IMR-90 (cell line): ENCODE data around the gene RRP15. TPM values are rescaled to one million over a fixed set of nuclear protein-coding genes. Genes with fewer than 3 reads are reported as not detected.

ENCODE experiments used
- ATAC-seq: fragments of 200-7000 bp; cut with Tn5 transposase; 2 replicates; pipeline ENCODE4 v1.9.1; 2020; ENCODE audit warnings: low read depth, mild to moderate bottlenecking, moderate library complexity
- BruUV-seq: library from RNA; stranded (reverse); fragments of 400-500 nt; replicated peaks from 2 replicates; lab custom pipeline; 2021; lab: Mats Ljungman, UMichigan
- CTCF ChIA-PET: fragments of 300-600 bp; formaldehyde crosslinking; extraction: SDS; loops from one replicate; lab custom pipeline; 2021; ENCODE audit warnings: antibody characterized with exemption; lab: Yijun Ruan, JAX
- POLR2A ChIA-PET: fragments of 300-600 bp; sonication (Branson Sonifier 250); formaldehyde crosslinking; loops from one replicate; lab custom pipeline; 2022; ENCODE audit warnings: antibody characterized with exemption; ENCODE audit not compliant: unreplicated experiment; lab: Charles Lee
- DNase-seq: peaks from one replicate; pipeline ENCODE4 v3.0.0; 2013
- H2AFZ ChIP-seq: replicated peaks from 2 replicates; pipeline ENCODE3; 2013; ENCODE audit warnings: low read length, mild to moderate bottlenecking; ENCODE audit not compliant: poor library complexity
- H2AK5ac ChIP-seq: 2 replicates; pipeline ENCODE4 v1.6.1; 2013; ENCODE audit warnings: low read depth, low read length, inconsistent platforms
- H2AK9ac ChIP-seq: replicated peaks from 2 replicates; pipeline ENCODE3; 2013; ENCODE audit warnings: mild to moderate bottlenecking, low read depth, low read length, moderate library complexity; ENCODE audit not compliant: poor library complexity
- H2BK120ac ChIP-seq: 2 replicates; pipeline ENCODE4 v1.6.1; 2013; ENCODE audit warnings: low read depth, low read length, inconsistent platforms
- H2BK15ac ChIP-seq: 3 replicates; pipeline ENCODE4 v1.6.1; 2013; ENCODE audit warnings: low read depth, low read length, inconsistent platforms
- H2BK20ac ChIP-seq: 2 replicates; pipeline ENCODE4 v1.6.1; 2013; ENCODE audit warnings: low read depth, mild to moderate bottlenecking, inconsistent platforms, low read length, moderate library complexity
- H2BK5ac ChIP-seq: 2 replicates; pipeline ENCODE4 v1.6.1; 2013; ENCODE audit warnings: mild to moderate bottlenecking, low read depth, low read length, inconsistent platforms; ENCODE audit not compliant: poor library complexity, severe bottlenecking
- H3K14ac ChIP-seq: replicated peaks from 2 replicates; pipeline ENCODE4 v1.6.1; 2013; ENCODE audit warnings: low read depth, low read length, inconsistent platforms
- H3K18ac ChIP-seq: 2 replicates; pipeline ENCODE4 v1.6.1; 2013; ENCODE audit warnings: low read depth, low read length, control low read depth
- H3K23ac ChIP-seq: 2 replicates; pipeline ENCODE4 v1.6.1; 2013; ENCODE audit warnings: low read depth, low read length, inconsistent platforms
- H3K27ac ChIP-seq: 2 replicates; pipeline ENCODE4 v1.5.1; 2013; ENCODE audit warnings: mild to moderate bottlenecking, control low read depth, low read length; ENCODE audit not compliant: insufficient read depth
- H3K27me3 ChIP-seq: 2 replicates; pipeline ENCODE4 v1.6.1; 2013; ENCODE audit warnings: low read length; ENCODE audit not compliant: control insufficient read depth, insufficient read depth
- H3K36me3 ChIP-seq: 2 replicates; pipeline ENCODE4 v1.6.1; 2013; ENCODE audit warnings: low read length, mixed read lengths; ENCODE audit not compliant: control insufficient read depth, insufficient read depth
- H3K4ac ChIP-seq: 2 replicates; pipeline ENCODE4 v1.6.1; 2013; ENCODE audit warnings: low read depth, low read length, inconsistent platforms
- H3K4me1 ChIP-seq: 2 replicates; pipeline ENCODE4 v1.6.1; 2013; ENCODE audit warnings: low read length, mixed read lengths; ENCODE audit not compliant: control insufficient read depth, insufficient read depth
- H3K4me2 ChIP-seq: 2 replicates; pipeline ENCODE4 v1.6.1; 2013; ENCODE audit warnings: low read depth, mild to moderate bottlenecking, control low read depth, low read length, moderate library complexity
- H3K4me3 ChIP-seq: 2 replicates; pipeline ENCODE4 v1.5.1; 2013; ENCODE audit warnings: low read depth, mild to moderate bottlenecking, control low read depth, low read length, moderate library complexity; ENCODE audit not compliant: insufficient read depth
- H3K56ac ChIP-seq: 2 replicates; pipeline ENCODE4 v1.6.1; 2013; ENCODE audit warnings: low read length, inconsistent platforms; ENCODE audit not compliant: insufficient read depth; ENCODE audit errors: extremely low read depth
- H3K79me1 ChIP-seq, 2 experiments: 2 replicates each; pipeline ENCODE4 v1.6.1; 2013; ENCODE audit warnings: low read length in 2 of 2, inconsistent platforms in 1 of 2, low read depth in 1 of 2
- H3K9ac ChIP-seq: 2 replicates; pipeline ENCODE4 v1.6.1; 2013; ENCODE audit warnings: low read depth, low read length, control low read depth
- H3K9me1 ChIP-seq: 2 replicates; pipeline ENCODE4 v1.6.1; 2013; ENCODE audit warnings: low read length, inconsistent platforms; ENCODE audit not compliant: insufficient read depth
- H3K9me3 ChIP-seq: 2 replicates; pipeline ENCODE4 v1.6.1; 2013; ENCODE audit warnings: low read length; ENCODE audit not compliant: control insufficient read depth, insufficient read depth
- H4K20me1 ChIP-seq: 2 replicates; pipeline ENCODE4 v1.6.1; 2013; ENCODE audit warnings: low read length, inconsistent platforms; ENCODE audit not compliant: insufficient read depth
- H4K5ac ChIP-seq: 2 replicates; pipeline ENCODE4 v1.6.1; 2013; ENCODE audit warnings: mild to moderate bottlenecking, low read depth, low read length, control low read depth
- H4K8ac ChIP-seq, 2 experiments: 2 replicates each; pipeline ENCODE4 v1.6.1; 2013; ENCODE audit warnings: low read depth in 2 of 2, low read length in 2 of 2, control low read depth in 1 of 2, inconsistent platforms in 1 of 2
- H4K91ac ChIP-seq: 2 replicates; pipeline ENCODE4 v1.6.1; 2013; ENCODE audit warnings: low read depth, low read length, inconsistent platforms; ENCODE audit not compliant: insufficient read depth
- BHLHE40 ChIP-seq: fragments of 150-350 bp; IDR thresholded peaks from 2 replicates; pipeline ENCODE4 v1.6.1; 2016; ENCODE audit warnings: mild to moderate bottlenecking, low read depth, low read length
- CEBPB ChIP-seq: IDR thresholded peaks from 2 replicates; pipeline ENCODE4 v1.6.1; 2012; ENCODE audit warnings: low read depth, low read length, improper control_type of control experiment
- CHD1 ChIP-seq: IDR thresholded peaks from 2 replicates; pipeline ENCODE4 v1.6.1; 2012; ENCODE audit warnings: low read depth, low read length, improper control_type of control experiment
- CTCF ChIP-seq: conservative IDR thresholded peaks from 2 replicates; pipeline ENCODE4 v1.5.1; 2012; ENCODE audit warnings: mild to moderate bottlenecking, low read depth, low read length, improper control_type of control experiment
- FOS ChIP-seq: fragments of 150-350 bp; IDR thresholded peaks from 2 replicates; pipeline ENCODE4 v1.6.1; 2016; ENCODE audit warnings: low read depth, low read length
- MAZ ChIP-seq: IDR thresholded peaks from 2 replicates; pipeline ENCODE4 v1.6.1; 2012; ENCODE audit warnings: low read depth, mild to moderate bottlenecking, low read length, improper control_type of control experiment, moderate library complexity, borderline replicate concordance
- MXI1 ChIP-seq: IDR thresholded peaks from 2 replicates; pipeline ENCODE4 v1.6.1; 2012; ENCODE audit warnings: low read depth, mild to moderate bottlenecking, low read length, moderate library complexity, borderline replicate concordance
- POLR2A ChIP-seq: IDR thresholded peaks from 2 replicates; pipeline ENCODE4 v1.6.1; 2012; ENCODE audit warnings: mild to moderate bottlenecking, low read depth, low read length
- RAD21 ChIP-seq: IDR thresholded peaks from 2 replicates; pipeline ENCODE4 v1.6.1; 2012; ENCODE audit warnings: low read length, improper control_type of control experiment
- RCOR1 ChIP-seq: IDR thresholded peaks from 2 replicates; pipeline ENCODE4 v1.6.1; 2012; ENCODE audit warnings: mild to moderate bottlenecking, low read length, improper control_type of control experiment; ENCODE audit not compliant: insufficient replicate concordance
- RFX5 ChIP-seq: IDR thresholded peaks from 2 replicates; pipeline ENCODE4 v1.8.0; 2012; ENCODE audit warnings: low read depth, mild to moderate bottlenecking, low read length, moderate library complexity
- SMC3 ChIP-seq: fragments of 150-350 bp; IDR thresholded peaks from 2 replicates; pipeline ENCODE4 v1.6.1; 2016; ENCODE audit warnings: low read depth, mild to moderate bottlenecking, antibody characterized with exemption, low read length, moderate library complexity
- USF2 ChIP-seq: fragments of 150-350 bp; IDR thresholded peaks from 2 replicates; pipeline ENCODE4 v1.6.1; 2017; ENCODE audit warnings: mild to moderate bottlenecking, antibody characterized with exemption, low read length, low read depth
- WGBS, 2 experiments: methylation state at CpG; one replicate each; pipeline versions ENCODE4 v1.1.5 to v1.1.7; 2013; ENCODE audit warnings: missing lambda C conversion rate in 2 of 2; ENCODE audit not compliant: insufficient read length in 1 of 2; ENCODE audit errors: extremely low coverage in 2 of 2; 5-methylcytosine and 5-hydroxymethylcytosine counted together
- dilution Hi-C: fragments of 300-500 bp; cut with HindIII; formaldehyde crosslinking; loops from one replicate; pipeline ENCODE4 v1.14.3; 2018; ENCODE audit warnings: low sequenced_read_pairs; ENCODE audit not compliant: unreplicated experiment
- in situ Hi-C: fragments of 300-500 bp; cut with MboI; formaldehyde crosslinking; loops from 3 replicates; pipeline ENCODE4 v1.14.3; 2019; ENCODE audit warnings: low sequenced_read_pairs, inconsistent platforms, mixed read lengths
- intact Hi-C: fragments of 100-400 bp; cut with micrococcal nuclease; formaldehyde crosslinking; loops from 2 replicates; pipeline ENCODE4 v1.10.0; 2022
- polyA plus RNA-seq, 3 experiments: library from polyadenylated mRNA; depleted of rRNA; stranded (reverse); fragments of >200 nt; gene quantifications; 2 replicates each; pipeline ENCODE4 v1.2.3, GENCODE V29; 2012; ENCODE audit warnings: low replicate concordance in 1 of 3
- total RNA-seq: library from RNA; depleted of rRNA; stranded (reverse); fragments of >200 nt; gene quantifications from 2 replicates; pipeline ENCODE4 v1.2.3, GENCODE V29; 2012

Gene RRP15
- total and polyA plus RNA-seq, 2 of the 4 experiments (the other 2 are of a cell fraction) = 3.1 to 4.1 TPM

- H3K4me3 ChIP-seq = no peak overlapping the region
- no peak overlapping the region for H4K8ac ChIP-seq
- intact Hi-C loops = no loop called here
Measured at GRCh38 chr1:218315638-218316037, 30.5 kb downstream of the RRP15 start.

More at GRCh38 chr1:218315638-218316037, 30.5 kb downstream of the RRP15 start:
- Histone ChIP-seq H3K27me3 (no peaks in the 10 kb centered on the region), H2BK20ac (0 out of 2 replicates have a peak overlapping the region, but pooled peaks have one; percentile 28), H2BK15ac (no peak overlapping the region), H2BK120ac (peak overlapping the region; percentile 39; the same call in 1 of the 2 replicates), H3K23ac (0 out of 2 replicates have a peak overlapping the region, but pooled peaks have one; percentile 7), H3K79me1 (peaks cover 0 to 6% of the 10 kb centered on the region in 2 experiments; a peak in 2 of 4 replicates), H3K9ac (no peak overlapping the region), H3K4me2 (no peak overlapping the region; the same call in 1 of the 2 replicates), H4K20me1 (no peaks in the 10 kb centered on the region), H2AK5ac (no peak overlapping the region), H3K14ac (no peak overlapping the region; the same call in 1 of the 2 replicates), H3K4me1 (peaks cover 5% of the 10 kb centered on the region; the same call in 1 of the 2 replicates), H3K27ac (peak overlapping the region; percentile 92), H3K4ac (peak overlapping the region; percentile 64; the same call in 1 of the 2 replicates), H4K91ac (peak overlapping the region; percentile 55; the same call in 1 of the 2 replicates), H3K18ac (peak overlapping the region; percentile 46; the same call in 1 of the 2 replicates), H3K9me3 (no peaks in the 10 kb centered on the region), H3K56ac (no peak overlapping the region), H4K5ac (peak overlapping the region; percentile 34; the same call in 1 of the 2 replicates), H2BK5ac (peak overlapping the region; percentile 83), H3K36me3 (peaks cover 5% of the 10 kb centered on the region), H2AK9ac (no peak overlapping the region), H2AFZ (no peak overlapping the region), H3K9me1 (0 out of 2 replicates have a peak, but pooled peaks cover 3% of the 10 kb centered on the region)
- peak; percentile 82 for ATAC-seq
- no CpG with 5 or more reads among the region's 4 CpGs for WGBS, 2 experiments
- in situ Hi-C loops (no loop called here), dilution Hi-C loops (no loop called here)
- no TSS peak for BruUV-seq
- CTCF ChIA-PET = no interaction called here
- peak; percentile 13 for DNase-seq
- POLR2A ChIA-PET = interaction anchor here (0.6 to 1.2 kb wide), 3 partner anchors 10 to 204 kb away, joined by 3 to 6 read pairs (median 5); no protein-coding TSS in a partner anchor
- TF ChIP-seq CTCF (no peak), RCOR1 (no peak), USF2 (no peak), BHLHE40 (no peak), MAZ (no peak), RAD21 (no peak), MXI1 (no peak), SMC3 (no peak), RFX5 (no peak), FOS (no peak), CHD1 (no peak), CEBPB (no peak), POLR2A (no peak)
